B cell (primary cell): ENCODE results near the gene FOXN1. TPM values are rescaled to one million over a fixed set of nuclear protein-coding genes. Genes with fewer than 3 reads are reported as not detected.
A peak's percentile ranks its signal among the peaks of the same experiment; 100 is the strongest.

Experiments used
- ATAC-seq: fragments of 200-7000 bp; cut with Tn5 transposase; one replicate; pipeline ENCODE4 v1.10.0; 2021; ENCODE audit warnings: low read depth, mild to moderate bottlenecking, moderate number of reproducible peaks, moderate library complexity
- CTCF ChIA-PET: fragments of 350-600 bp; sonication (Branson Sonifier 250); formaldehyde crosslinking; loops from one replicate; lab custom pipeline; 2021; ENCODE audit warnings: antibody characterized with exemption, inconsistent platforms; lab: Charles Lee
- POLR2A ChIA-PET: fragments of 350-600 bp; sonication (Branson Sonifier 250); formaldehyde crosslinking; loops from one replicate; lab custom pipeline; 2021; ENCODE audit warnings: antibody characterized with exemption; lab: Charles Lee
- DNase-seq: peaks from one replicate; pipeline ENCODE4 v3.0.0; 2013
- H2AFZ ChIP-seq: 2 replicates; pipeline ENCODE4 v1.6.1; 2012; ENCODE audit warnings: mild to moderate bottlenecking, low read depth, low read length; ENCODE audit not compliant: insufficient read depth, poor library complexity, severe bottlenecking
- H3K27ac ChIP-seq, 2 donors: 1 replicate in 1 of 2; 2 replicates in 1 of 2; pipeline ENCODE4 v1.5.1; 2012 to 2013; ENCODE audit warnings: low read length in 2 of 2, mild to moderate bottlenecking in 2 of 2, moderate library complexity in 1 of 2
- H3K27me3 ChIP-seq, 4 experiments: fragments of 200-600 bp in 1 of 4; sonication (generic) in 1 of 4; replicated peaks in 1 of 4; 1 replicate in 2 of 4; 2 replicates in 2 of 4; pipeline versions ENCODE4 v1.6.1 to v1.7.0; 2013 to 2016; ENCODE audit warnings: low read length in 3 of 4, mild to moderate bottlenecking in 2 of 4, mixed read lengths in 1 of 4, moderate library complexity in 1 of 4; ENCODE audit not compliant: insufficient read depth in 4 of 4, control insufficient read depth in 3 of 4; ENCODE audit errors: control extremely low read depth in 1 of 4
- H3K36me3 ChIP-seq, 2 experiments: replicated peaks in 1 of 2; 1 replicate in 1 of 2; 2 replicates in 1 of 2; pipeline versions ENCODE4 v1.6.1 to v1.7.1; 2013; ENCODE audit warnings: low read length in 1 of 2; ENCODE audit not compliant: insufficient read depth in 2 of 2, control insufficient read depth in 1 of 2; ENCODE audit errors: control extremely low read depth in 1 of 2, extremely low read depth in 1 of 2
- H3K4me1 ChIP-seq, 2 donors: fragments of 200-600 bp in 1 of 2; sonication (generic) in 1 of 2; 1 replicate in 1 of 2; 2 replicates in 1 of 2; pipeline versions ENCODE4 v1.5.1 to v1.6.1; 2013 to 2017; ENCODE audit warnings: low read length in 2 of 2; ENCODE audit not compliant: control insufficient read depth in 2 of 2, insufficient read depth in 2 of 2
- H3K4me2 ChIP-seq: replicated peaks from 2 replicates; pipeline ENCODE3; 2012; ENCODE audit warnings: mild to moderate bottlenecking, low read depth, low read length; ENCODE audit not compliant: poor library complexity, severe bottlenecking
- H3K4me3 ChIP-seq, 5 experiments: fragments of 200-600 bp in 1 of 5; sonication (generic) in 1 of 5; 1 replicate in 3 of 5; 2 replicates in 2 of 5; pipeline versions ENCODE4 v1.5.1 to v1.7.0; 2011 to 2016; ENCODE audit warnings: low read length in 4 of 5, mild to moderate bottlenecking in 4 of 5, low read depth in 2 of 5, control low read depth in 1 of 5, moderate library complexity in 1 of 5; ENCODE audit not compliant: insufficient read depth in 1 of 5; ENCODE audit errors: control extremely low read depth in 1 of 5, extremely low read depth in 1 of 5
- H3K79me2 ChIP-seq: fragments of 200-600 bp; sonication (generic); one replicate; pipeline ENCODE4 v1.6.0; 2016; ENCODE audit warnings: low read length; ENCODE audit not compliant: control insufficient read depth, insufficient read depth
- H3K9ac ChIP-seq: fragments of 200-600 bp; sonication (generic); 2 replicates; pipeline ENCODE4 v1.6.1; 2017; ENCODE audit warnings: mild to moderate bottlenecking, low read length, moderate library complexity
- H3K9me3 ChIP-seq, 3 donors: one replicate each; pipeline versions ENCODE4 v1.6.1 to v1.7.1; 2013; ENCODE audit warnings: low read length in 2 of 3; ENCODE audit not compliant: control insufficient read depth in 2 of 3, insufficient read depth in 1 of 3; ENCODE audit errors: control extremely low read depth in 1 of 3
- H4K20me1 ChIP-seq: 2 replicates; pipeline ENCODE4 v1.6.0; 2012; ENCODE audit warnings: mild to moderate bottlenecking, low read length; ENCODE audit not compliant: insufficient read depth, control insufficient read depth, poor library complexity, severe bottlenecking
- H3K27ac Mint-ChIP-seq: one replicate; pipeline ENCODE4 v1.8.0; 2021; ENCODE audit warnings: mixed read lengths
- H3K27me3 Mint-ChIP-seq: one replicate; pipeline ENCODE4 v1.8.0; 2021; ENCODE audit warnings: mixed read lengths
- H3K4me1 Mint-ChIP-seq: one replicate; pipeline ENCODE4 v1.8.0; 2021; ENCODE audit warnings: mixed read lengths
- H3K4me3 Mint-ChIP-seq: one replicate; pipeline ENCODE4 v1.8.0; 2021; ENCODE audit warnings: mixed read lengths
- H3K9me3 Mint-ChIP-seq: one replicate; pipeline ENCODE4 v1.8.0; 2022; ENCODE audit warnings: mixed read lengths; ENCODE audit not compliant: insufficient read depth
- EZH2 ChIP-seq: IDR thresholded peaks from 2 replicates; pipeline ENCODE4 v1.6.1; 2012; ENCODE audit warnings: borderline replicate concordance, low read depth, mild to moderate bottlenecking, moderate library complexity, low read length; ENCODE audit not compliant: insufficient read depth, poor library complexity, severe bottlenecking
- WGBS: methylation state at CpG from one replicate; pipeline ENCODE4 v1.1.5; 2013; ENCODE audit warnings: missing lambda C conversion rate; ENCODE audit not compliant: insufficient coverage; 5-methylcytosine and 5-hydroxymethylcytosine counted together
- intact Hi-C: fragments of 100-400 bp; cut with micrococcal nuclease; formaldehyde crosslinking; loops from one replicate; pipeline ENCODE4 v1.10.0; 2022
- polyA plus RNA-seq: library from polyadenylated mRNA; depleted of rRNA; stranded (reverse); fragments of >200 nt; gene quantifications from 2 replicates; pipeline ENCODE4 v1.2.3, GENCODE V29; 2012
- total RNA-seq, 2 donors: library from RNA; stranded (reverse); fragments of 120-200 nt in 1 of 2; gene quantifications; 1 replicate in 1 of 2; 2 replicates in 1 of 2; pipeline versions ENCODE4 v1.2.3 to v1.2.4, GENCODE V29; 2013 to 2022
- TF ChIP-seq, protein P1 (sequence below): fragments of 200-600 bp; IDR thresholded peaks from one replicate; pipeline ENCODE4 v1.8.0; 2022; ENCODE audit warnings: antibody characterized with exemption, mild to moderate bottlenecking

Gene FOXN1
- total and polyA plus RNA-seq, 2 donors (not counting 1 experiment from before 2014, with no cell fraction given) = not detected

DNA sequence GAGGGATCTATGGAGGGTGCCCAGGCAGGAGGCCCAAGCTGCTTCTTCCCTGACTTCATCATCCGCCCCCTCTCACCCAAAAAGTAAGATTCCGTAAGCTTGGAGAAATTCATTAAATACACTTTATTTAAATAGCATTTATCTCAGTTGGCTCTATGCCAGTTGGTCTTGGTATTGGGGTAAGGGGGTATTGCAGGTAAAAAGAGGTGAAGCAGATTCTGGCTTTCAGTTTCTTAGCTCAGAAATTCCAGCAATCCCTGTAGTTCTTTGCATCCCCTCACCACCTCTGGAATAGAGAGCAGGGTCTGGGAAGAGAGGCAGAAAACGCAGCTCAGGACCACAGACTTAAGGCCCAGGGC is 71.3 kb downstream of the FOXN1 start:
- Histone ChIP-seq H3K36me3 (peaks cover 0 to 3% of the 10 kb centered on the region in 2 experiments), H3K9ac (no peak overlapping the region), H3K4me2 (peak overlapping the region; percentile 85), H3K4me1 (peaks cover 10 to 21% of the 10 kb centered on the region in 2 donors), H3K27me3 (no peaks in the 10 kb centered on the region), H2AFZ (peak overlapping the region; percentile 87), H3K4me3 (peak overlapping the region in 1 of 5 experiments; percentile 47), H3K9me3 (no peaks in the 10 kb centered on the region), H3K27ac (peak overlapping the region; percentile 34 to 72), H3K79me2 (peaks cover 41% of the 10 kb centered on the region), H4K20me1 (no peaks in the 10 kb centered on the region)
- peak overlapping the region; percentile 85 for H3K4me3 Mint-ChIP-seq
- CTCF ChIA-PET = interaction anchor here (0.9 to 2.5 kb wide), 5 partner anchors 9 to 149 kb away, joined by 3 to 6 read pairs (median 3); partner anchors contain the start of gene TLCD1
- 100% methylated on average over 1 of the region's 3 CpGs for WGBS
- H3K4me1 Mint-ChIP-seq = peaks cover 21% of the 10 kb centered on the region
- no peak for DNase-seq
- intact Hi-C loops = loop anchor here (1.0 to 10.0 kb wide), 4 partner anchors 22 to 137 kb away; partner anchors contain the start of genes PROCA1, RAB34, RPL23A and SPAG5
- no peaks in the 10 kb centered on the region for H3K27me3 Mint-ChIP-seq
- TF ChIP-seq, protein P1, sequence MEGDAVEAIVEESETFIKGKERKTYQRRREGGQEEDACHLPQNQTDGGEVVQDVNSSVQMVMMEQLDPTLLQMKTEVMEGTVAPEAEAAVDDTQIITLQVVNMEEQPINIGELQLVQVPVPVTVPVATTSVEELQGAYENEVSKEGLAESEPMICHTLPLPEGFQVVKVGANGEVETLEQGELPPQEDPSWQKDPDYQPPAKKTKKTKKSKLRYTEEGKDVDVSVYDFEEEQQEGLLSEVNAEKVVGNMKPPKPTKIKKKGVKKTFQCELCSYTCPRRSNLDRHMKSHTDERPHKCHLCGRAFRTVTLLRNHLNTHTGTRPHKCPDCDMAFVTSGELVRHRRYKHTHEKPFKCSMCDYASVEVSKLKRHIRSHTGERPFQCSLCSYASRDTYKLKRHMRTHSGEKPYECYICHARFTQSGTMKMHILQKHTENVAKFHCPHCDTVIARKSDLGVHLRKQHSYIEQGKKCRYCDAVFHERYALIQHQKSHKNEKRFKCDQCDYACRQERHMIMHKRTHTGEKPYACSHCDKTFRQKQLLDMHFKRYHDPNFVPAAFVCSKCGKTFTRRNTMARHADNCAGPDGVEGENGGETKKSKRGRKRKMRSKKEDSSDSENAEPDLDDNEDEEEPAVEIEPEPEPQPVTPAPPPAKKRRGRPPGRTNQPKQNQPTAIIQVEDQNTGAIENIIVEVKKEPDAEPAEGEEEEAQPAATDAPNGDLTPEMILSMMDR = no peak
- TF ChIP-seq EZH2 = no peak
- H3K27ac Mint-ChIP-seq = no peak overlapping the region
- no peaks in the 10 kb centered on the region for H3K9me3 Mint-ChIP-seq
- POLR2A ChIA-PET = interaction anchor here (1.0 to 1.5 kb wide), 3 partner anchors 11 to 22 kb away, joined by 3 to 6 read pairs (median 4); partner anchors contain the start of gene SPAG5
- no peak for ATAC-seq
